Measurements from ENCODE around the gene NFIX.
A peak's percentile ranks its signal among the peaks of the same experiment; 100 is the strongest.

The NFIX gene

DNA sequence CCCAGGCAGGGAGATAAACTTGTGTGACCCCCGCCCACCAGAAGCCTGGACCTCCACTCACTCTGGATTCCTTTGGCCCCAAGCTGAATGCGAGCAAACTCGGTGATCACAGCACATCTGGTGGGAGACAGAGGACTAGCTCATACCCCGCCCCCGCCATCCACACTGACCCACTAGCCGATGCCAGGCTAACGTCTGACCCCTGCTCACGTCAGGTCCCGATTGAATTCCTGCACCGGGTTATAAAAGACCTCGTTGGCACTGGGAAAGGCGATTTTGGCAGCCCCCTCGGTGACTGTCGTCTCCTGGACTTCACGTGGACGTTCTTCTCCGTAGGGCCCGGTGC, 120.6 kb downstream of the NFIX start:
- no peak for DNase-seq

DNA sequence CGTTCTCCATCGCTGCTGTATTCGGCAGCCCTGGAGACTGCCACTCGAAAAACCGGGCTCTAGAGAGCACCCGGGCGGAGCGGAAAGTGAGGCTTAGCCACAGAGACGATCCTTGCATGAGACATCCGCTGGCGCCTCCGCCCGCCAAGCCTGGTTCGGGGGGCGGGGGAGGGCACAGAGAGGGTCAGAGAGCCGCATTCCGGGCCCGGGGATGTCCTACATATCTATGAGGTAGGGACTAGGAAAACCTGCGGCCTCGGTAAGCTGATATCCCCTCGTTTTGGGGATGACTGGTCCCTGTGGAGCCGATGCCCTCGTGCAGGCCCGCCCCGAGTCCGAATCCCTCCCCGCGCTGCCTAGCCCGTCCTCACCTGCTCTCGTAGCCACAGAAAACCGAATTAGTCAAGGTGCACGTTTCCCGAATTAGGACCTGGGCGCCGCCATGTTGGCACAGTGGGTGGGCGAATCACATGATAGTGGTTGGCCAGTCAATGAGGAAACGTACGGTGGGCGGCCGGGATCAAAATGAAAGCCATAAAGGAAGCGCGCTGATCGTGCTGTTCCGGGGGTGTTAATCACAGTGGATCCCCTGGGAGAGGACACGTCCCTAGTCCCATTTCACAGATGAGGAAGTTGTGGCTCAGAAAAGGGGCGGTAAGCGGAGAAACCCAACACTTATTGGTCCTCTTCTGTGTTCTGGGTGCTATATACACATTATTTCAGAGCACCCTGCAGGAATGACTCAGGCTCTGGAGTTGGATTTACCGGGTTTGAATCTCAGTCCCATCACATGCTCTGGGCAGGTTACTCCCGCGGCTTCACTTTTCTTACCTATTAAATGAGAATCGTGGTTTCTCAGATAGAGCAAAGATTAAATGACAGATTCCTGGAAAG, 121.3 kb downstream of the NFIX start, which contains the start of gene TRMT1:
Gene TRMT1 (minus strand): TSS at position 459 of the 894 bp plus-strand sequence. CDS start 341 bp downstream, at position 118.
- DNase-seq, result peak; percentile 95

DNA sequence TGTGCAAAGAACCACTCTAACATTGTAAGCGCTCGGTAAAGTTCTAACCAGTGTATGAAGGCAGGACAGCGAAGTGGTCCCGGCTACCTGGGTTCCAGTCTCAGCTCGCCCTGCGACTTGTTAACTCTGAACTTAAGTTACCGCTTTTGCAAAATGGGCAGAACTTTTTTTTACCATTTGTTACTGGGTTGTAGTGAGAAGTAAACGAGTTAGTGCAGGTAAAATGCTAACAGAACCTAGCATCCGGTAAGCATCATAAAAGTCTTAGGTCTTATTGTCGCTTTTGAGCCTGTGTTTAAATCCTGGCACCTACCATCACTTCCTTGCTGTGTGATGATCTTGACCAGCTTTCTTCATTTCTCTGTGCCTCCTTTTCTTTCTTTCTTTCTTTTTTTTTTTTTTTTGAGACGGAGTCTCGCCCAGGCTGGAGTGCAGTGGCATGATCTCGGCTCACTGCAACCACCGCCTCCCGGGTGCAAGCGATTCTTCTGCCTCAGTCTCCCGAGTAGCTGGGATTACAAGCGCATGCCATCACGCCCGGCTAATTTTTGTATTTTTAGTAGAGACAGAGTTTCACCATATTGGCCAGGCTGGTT, 122.0 kb downstream of the NFIX start:
- peak; percentile 71 for DNase-seq

DNA sequence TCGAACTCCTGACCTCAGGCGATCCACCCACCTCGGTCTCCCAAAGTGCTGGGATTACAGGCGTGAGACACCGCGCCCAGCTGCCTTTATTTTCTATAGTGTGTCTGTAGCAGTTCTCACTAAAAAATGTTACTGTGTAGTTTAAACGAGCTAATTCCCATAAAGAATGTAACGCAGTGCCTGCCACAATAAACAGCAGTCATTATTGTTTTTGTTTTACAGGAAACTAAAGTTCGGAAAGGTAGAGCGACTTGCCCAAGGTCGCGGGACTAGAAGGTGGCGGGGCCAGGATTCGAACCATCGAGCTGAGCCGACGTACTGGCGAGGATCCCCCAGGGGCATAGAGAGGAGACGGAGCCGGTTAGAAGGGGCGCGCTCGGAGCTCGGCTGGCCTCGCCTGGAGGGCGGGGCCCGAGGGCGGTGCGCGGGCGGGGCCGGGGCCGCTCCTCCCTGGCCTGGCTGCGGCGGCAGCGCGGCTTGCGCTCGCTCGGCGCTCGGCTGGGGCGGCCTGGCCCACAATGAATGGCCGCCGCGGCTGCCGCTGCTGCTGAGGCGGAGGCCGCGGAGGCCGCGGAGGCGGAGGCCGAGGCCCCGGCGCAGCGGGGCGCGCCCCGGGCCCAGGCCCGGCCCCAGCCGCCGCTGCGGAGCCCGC, 122.6 kb downstream of the NFIX start, which contains the start of gene NACC1:
Gene NACC1 (plus strand): TSS at position 493 of the 652 bp plus-strand sequence. CDS start 16,944 bp downstream, outside the sequence.
- peak; percentile 95 for DNase-seq

DNA sequence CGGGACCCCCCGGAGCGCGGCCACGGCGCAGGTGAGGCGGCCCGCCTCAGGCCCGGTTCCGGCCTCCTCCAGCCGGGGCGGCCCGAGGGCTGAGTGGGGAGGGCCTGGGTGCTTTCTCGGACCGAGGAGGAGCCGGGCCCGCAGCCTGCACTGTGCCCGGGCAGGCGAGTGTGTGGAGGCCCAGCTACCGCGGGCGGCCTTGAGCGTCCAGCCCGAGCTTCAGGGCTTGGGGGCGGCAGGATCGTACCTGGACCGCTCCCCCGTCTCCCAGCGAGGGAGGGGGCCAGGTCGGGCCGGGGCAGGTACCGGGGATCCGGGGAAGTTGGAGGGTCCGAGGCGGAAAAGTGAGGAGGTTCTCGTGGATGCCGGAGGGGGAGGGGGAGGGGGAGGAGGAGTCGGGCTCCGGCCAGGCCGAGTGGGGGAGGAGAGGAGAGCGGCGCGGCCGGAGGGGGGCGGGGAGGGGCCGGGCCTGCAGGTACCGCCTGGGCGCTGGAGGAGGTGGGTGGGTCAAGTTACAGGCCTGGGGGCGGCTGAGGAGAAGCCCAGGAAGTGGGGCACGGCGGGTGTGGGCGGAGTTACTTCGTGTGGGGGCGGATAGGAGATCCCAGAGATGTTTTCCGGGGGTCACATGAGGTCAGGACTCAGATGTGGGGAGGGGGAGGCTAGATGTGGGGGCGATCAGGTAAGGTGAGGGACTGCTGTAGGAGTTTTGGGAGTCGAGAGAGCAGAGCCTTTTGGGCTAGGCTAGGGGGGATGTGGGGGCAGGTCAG, 123.3 kb downstream of the NFIX start:
- DNase-seq, result peak; percentile 70

DNA sequence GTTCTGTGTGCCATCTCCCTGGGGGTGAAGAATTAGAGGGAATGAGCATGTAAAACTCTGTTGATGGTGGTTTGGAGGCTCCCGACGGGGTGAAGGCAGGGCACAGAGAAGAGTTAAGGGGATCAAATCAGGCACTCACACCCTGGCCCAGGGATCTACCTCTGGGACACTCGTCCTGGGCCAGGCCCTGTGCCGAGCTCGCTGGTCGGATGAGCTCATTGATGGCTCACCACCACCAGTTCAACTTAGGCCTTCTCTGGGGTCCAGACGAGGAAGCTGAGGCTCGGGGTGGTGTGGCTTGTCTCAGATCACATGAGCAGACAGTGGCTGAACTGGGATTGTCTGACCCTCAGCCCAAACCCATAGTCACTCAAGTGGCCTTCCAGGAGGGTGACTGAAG, 124.4 kb downstream of the NFIX start:
- no peak for DNase-seq

DNA sequence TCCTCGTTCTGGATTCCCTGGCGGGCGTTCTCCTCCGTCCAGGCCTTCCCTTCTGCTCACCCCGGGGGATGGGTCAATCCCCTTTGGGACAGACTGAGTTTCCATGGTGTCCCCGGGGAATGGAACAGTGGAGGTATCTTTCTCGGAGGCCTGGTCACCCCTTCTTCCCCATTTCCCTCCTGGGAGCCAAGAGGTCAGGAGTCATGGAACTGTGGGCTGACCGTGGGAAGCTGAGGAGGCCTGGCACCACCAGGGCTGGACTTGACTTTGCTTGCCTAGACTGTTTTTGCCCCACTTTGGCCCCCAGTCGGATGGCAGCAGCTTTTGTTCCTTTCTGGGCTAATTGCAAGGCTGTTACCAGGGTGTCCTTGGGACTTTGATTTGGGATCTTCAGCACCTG, 124.8 kb downstream of the NFIX start:
- no peak for DNase-seq

DNA sequence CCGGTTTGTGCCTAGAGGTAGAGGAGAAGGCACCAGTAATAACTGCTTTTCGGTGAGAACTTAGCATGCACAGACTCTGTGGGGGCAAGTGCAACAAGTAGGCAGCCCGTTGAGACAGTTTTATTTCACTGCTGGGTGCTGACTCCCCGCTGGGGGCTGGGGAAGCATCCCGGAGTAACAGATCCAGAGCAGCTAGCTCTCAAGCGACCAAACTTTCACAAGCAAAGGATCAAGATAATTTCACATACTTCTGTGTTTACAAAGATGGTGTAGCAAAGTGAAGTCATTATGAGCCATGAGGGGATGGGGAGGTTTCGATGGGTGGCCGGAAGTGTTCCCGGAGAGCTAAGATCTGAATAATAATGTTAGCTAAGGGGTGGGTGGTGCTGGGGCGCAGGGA, 125.5 kb downstream of the NFIX start:
- no peak for DNase-seq

DNA sequence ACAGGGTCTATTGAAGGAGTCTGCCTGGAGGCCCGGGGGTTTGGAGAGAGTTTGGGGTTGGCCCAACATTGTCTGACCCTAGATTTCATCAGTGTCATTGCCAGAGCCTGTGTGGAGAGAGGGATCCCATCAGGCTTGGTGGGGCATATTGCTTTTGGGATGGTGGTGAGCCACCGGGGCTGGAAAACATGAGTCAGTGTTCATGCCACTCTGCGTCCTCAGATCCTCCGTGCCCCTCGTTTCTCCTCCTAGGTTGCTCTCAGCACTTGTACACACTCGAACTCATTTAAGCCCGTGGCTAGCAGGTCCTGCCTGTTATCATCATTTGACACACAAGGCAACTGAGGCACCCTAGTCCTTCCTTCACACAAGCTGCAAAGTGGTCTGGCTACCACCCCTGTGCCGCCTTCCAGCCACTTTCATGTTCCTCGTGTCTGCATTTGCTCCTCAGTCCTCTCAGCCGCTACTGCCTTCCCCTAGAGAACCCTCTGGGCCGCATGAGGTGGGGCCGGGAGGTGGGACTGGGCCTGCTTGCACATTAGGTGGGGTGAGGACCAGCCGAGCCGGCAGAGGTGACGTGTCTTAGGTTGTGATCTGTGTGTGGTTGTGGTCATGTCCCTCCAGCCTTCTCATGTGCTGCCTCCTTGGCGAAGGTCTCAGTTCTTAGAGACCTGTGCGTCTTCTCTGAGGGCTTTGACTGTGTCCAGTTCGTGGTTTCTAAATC, 126.4 kb downstream of the NFIX start:
- no peak for DNase-seq

DNA sequence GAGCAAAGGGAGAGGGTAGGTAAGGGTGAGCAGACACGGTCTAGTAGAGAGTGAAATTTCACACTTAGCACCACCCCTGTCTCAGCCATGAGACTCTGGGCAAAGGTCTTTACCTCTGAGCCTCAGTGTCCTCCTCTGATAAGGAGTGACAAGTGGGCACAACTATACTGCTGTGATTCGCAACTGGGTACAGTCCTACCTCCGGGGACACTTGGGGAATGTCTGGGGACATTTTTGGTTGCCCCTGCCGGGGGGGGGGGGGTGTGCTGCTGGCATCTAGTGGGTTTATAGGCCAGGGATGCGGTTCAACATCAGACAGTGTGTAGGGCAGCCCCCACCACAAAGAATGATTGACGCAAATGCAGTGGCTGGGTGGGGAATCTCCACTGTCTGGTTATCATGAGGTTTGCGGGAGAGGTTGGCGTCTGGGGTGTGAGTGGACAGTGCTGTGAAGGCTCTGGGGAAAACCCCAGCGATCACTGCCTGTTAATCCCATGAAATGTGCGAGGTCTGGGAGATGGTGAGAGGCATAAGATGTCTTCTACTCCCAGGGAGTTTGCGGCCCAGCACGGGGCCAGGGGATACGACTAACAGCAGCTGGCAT, 127.1 kb downstream of the NFIX start:
- DNase-seq, result no peak

DNA sequence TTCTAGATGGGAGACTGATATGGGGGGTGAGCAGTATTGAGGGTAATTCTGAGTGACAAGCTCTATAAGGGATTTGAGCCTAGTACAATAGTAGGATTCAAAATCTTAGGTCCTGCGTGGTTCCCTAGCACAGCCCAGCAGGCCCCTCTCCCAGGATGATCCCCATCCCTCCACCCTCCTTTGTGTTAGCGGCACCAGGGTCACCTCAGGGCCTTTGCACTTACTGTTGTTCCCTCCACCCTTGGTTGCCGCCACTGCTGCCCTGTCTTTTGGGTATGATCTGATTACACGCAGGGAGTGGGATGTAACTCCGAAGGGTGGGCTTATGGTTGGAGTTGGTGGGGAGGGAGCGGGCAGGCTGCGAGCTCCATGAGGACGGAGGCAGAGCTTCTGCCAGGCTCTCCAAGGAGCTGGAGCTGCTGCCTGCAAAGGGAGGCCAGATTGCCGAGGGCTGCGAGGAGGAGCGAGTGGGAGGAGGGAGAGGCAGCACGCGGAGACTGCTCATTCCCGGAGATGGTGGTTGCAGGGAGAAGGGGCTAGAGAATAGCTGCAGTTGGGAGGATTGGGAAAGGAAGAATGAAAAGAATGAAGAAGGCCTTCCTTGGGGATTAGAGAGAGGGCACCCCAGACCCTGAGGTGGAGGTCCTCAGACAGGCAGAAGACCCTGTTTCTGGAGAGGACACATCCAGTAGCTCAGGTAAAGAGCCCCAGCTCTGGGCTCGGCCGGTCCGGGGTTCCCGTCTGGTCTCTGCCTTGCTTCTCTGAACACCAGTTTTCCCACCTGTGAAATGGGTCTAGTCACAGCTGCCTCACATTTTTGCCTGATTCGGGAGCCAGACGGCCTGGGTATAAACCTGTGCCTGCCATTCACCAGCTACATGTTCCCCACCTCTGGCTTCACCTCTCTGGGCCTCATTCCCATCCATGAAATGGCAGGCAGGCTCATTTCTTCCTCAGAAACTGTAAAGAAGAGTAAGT, 128.0 kb downstream of the NFIX start:
- DNase-seq, result no peak

DNA sequence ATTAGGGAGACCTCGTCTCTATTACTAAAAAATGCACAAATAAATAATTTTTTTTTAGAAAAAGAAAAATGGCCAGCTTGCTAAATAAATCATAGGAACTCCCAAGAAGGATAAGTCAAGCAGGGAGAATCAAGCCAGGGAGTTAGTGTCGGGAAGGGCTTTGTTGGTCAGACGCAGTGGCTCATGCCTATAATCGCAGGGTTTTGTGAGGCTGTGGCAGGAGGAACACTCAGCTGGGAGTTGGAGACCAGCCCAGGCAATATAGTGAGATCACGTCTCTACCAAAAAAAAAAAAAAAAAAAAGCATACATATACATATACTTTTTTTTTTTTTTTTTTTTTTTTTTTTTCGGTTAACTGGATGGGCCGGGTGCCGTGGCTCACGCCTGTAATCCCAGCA, 131.8 kb downstream of the NFIX start:
- no peak for DNase-seq

DNA sequence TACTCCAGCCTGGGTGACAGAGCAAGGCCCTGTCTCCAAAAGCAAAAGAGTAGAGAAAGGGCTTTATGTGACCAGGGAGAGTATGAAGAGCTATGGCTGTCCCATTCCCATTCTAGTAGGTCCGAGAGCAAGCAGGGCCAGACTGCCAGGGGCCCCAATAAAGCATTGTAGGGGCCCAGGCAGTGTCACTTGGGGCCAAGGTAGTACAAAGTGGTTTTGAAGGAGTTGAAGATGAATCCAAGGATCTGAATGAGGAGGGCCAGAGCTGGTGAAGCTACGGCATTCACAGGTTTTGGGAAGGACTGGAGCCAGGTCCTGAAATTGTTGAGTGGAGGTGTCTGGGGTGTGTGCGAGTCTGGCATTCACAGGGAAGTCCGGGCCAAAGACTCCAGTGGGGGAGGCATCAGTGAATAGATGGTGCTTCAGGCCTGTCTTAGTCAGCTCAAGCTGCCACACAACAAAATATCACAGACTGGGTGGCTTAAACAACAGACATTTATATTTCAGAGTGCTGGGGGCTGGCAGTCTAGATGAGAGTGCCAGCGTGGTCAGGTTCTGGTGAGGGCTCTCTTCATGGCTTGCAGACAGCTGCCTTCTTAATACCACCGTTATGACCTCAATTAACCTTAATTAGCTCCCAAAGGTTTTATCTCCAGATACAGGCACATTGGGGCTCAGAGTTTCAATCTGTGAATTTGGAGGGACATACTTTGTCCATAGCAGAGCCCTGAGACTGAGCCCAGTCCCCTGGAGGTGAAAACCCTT, 132.7 kb downstream of the NFIX start:
- DNase-seq, result no peak

DNA sequence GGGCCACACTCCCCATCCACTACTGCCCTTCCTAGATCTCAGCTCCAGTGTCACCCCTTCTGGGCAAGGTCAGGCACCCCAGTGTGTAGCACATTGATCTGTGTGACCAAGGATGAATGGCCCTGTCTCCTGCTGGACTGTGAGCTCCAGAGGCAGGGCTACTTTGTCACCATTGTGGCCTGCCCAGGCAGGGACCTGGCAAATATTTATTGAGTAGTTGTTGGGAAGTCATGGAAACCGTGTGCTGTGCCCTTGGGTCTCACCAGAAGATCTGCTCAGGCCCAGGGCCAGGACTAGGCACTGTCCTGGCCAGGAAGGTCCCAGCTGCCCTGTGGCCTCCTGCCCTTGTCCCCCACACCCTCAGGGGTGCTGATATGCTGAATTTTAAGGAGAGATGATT, 133.3 kb downstream of the NFIX start:
- DNase-seq, result peak; percentile 49

DNA sequence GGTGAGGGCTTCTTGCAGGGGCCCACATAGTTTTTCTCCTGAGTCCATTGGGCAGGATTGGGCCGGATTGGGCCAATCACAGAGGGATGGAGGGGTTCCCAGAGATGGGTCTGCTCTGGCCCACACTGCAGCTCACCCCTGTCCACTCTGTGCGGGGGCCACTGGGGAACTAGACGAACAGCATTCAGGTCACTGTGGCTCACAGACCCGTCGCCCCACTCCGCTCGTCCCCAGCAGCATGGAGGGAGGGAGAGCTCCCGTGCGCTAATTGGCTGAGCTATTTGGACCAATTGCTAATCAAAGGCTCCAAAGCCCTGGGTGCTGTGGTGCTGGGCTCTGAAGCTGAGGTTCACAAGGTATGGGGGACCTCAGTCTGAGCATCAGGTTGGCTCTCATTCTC, 134.1 kb downstream of the NFIX start:
- DNase-seq, result no peak

DNA sequence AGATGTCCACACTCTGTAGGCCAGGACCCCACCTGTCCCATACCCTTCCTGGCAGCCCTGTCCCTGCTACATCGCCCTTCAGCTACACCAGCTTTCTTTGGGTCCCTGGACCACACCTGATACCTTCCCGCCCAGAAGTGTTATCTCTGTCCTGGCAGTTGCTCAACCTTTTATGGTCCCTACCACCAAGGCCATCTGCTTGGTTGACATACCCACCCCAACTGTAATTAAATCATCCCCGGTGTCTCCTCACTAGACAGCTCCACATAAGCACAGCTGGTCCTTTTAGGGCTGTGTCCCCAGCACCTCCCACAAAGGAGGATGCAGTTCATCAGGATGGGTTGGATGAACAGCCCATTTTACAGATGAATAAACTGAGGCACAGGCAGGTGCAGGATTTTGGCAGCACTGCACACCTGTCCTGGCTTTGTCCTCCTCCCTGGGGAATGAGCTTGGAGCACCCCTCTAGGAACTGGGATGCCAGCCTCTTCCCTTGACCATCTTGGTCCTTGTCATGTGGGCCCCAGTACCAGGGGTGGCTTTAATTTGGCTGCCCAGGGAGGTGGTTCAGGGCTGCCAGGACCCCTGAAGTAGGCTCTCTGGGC, 135.7 kb downstream of the NFIX start:
- DNase-seq, result no peak

DNA sequence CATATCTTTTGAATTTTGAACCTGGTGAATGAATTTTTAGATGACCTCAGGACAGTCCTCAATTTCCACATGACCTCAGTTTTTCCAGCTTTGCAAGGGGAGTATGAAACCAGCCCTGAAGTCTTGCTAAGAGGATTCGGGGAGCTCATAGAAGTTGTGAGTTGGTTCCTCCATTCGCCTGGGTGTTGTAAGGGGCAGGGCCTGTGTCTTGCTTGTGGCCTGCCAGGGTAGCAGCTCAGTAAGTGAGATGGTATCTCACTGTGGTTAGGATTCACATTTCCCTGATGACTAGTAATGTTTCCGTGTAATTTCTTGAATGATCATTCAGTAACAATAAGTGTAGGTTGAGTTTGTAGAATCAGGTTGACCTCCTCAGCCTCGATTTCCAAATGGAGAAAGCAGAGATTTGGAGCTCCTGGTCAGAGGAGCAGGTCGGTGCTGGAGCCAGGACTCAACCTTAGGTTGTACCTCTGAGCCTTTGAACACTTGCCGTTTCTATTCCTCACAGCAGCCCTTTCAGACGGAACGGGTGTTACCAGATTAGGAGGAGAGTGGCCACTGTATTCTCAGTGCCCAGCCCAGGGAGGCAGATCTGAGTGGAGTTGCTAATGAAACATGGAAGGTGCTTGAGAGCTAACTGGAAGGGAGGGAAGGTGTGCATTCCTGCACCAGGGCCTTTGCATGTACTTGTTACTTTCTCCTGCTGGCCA, 137.4 kb downstream of the NFIX start:
- DNase-seq, result no peak

DNA sequence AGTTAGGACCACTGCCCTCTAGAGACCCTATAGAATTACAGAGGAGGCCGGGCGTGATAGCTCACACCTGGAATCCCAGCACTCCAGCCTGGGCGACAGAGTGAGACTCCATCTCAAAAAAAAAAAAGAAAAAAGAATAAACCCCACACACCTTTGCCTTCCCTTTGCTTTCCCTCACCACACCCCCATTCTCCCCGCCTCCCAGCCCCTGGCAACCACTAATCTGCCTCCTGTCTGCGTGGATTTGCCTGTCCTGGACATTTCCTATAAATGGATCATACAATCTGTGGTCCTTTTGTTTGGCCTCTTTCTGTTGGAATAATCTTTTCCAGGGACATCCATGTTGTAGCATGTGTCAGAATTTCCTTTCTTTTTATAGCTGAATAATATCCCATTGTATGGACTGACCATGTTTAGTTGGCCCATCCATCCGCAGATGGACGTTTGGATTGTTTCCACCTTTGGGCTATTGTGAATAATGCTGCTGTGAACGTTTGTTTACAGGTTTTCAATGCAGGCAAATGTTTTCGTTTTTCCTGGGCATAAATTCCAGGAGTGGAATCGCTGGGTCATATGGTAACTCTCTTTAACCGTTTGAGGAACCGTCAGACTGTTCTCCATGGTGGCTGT, 138.1 kb downstream of the NFIX start:
- no peak for DNase-seq

All from DMS53 (cell line).